Measurements from ENCODE around the gene EN2.
"Not testable (repeated sequence)": the region's sequence is repeated elsewhere in the genome, so short reads cannot be mapped to it uniquely, and the experiment has no call there.

EN2 gene

GRCh38 chr7:155437836-155438235, 20.1 kb upstream of the EN2 start:
- no peak for TF ChIP-seq CTCF (IDR thresholded peaks at IDR 0.05; ENCODE audit: control insufficient read depth, extremely low read depth, insufficient read depth)
- DNase-seq (ENCODE audit: low read depth) = no peak
- no peak overlapping the region for H3K4me3 ChIP-seq (ENCODE audit: low read depth, low read length)

- no peak overlapping the region for H3K4me3 ChIP-seq (ENCODE audit: low read depth, low read length)
- no peak for DNase-seq (ENCODE audit: low read depth)
Measured at GRCh38 chr7:155438777-155439176, 19.2 kb upstream of the EN2 start.

GRCh38 chr7:155439311-155440017, 18.5 kb upstream of the EN2 start:
- DNase-seq (ENCODE audit: low read depth) = no peak
- no peak for TF ChIP-seq CTCF (IDR thresholded peaks at IDR 0.05; ENCODE audit: control insufficient read depth, extremely low read depth, insufficient read depth)
- H3K4me3 ChIP-seq (ENCODE audit: low read depth, low read length) = no peak overlapping the region

More at GRCh38 chr7:155438777-155439176, 19.2 kb upstream of the EN2 start:
- no peak for TF ChIP-seq CTCF (IDR thresholded peaks at IDR 0.05; ENCODE audit: control insufficient read depth, extremely low read depth, insufficient read depth)

- no peak for DNase-seq (ENCODE audit: low read depth)
- no peak for TF ChIP-seq CTCF (IDR thresholded peaks at IDR 0.05; ENCODE audit: control insufficient read depth, extremely low read depth, insufficient read depth)
- no peak overlapping the region for H3K4me3 ChIP-seq (ENCODE audit: low read depth, low read length)
Measured at GRCh38 chr7:155440018-155440410, 17.9 kb upstream of the EN2 start.

GRCh38 chr7:155441856-155442255, 16.1 kb upstream of the EN2 start:
- no peak overlapping the region for H3K4me3 ChIP-seq (ENCODE audit: low read depth, low read length)
- no peak for DNase-seq (ENCODE audit: low read depth)
- TF ChIP-seq CTCF (IDR thresholded peaks at IDR 0.05; ENCODE audit: control insufficient read depth, extremely low read depth, insufficient read depth) = no peak

- no peak overlapping the region for H3K4me3 ChIP-seq (ENCODE audit: low read depth, low read length)
- TF ChIP-seq CTCF (IDR thresholded peaks at IDR 0.05; ENCODE audit: control insufficient read depth, extremely low read depth, insufficient read depth) = no peak
- DNase-seq (ENCODE audit: low read depth) = no peak
Measured at GRCh38 chr7:155444746-155445145, 13.2 kb upstream of the EN2 start.

- not testable (repeated sequence) for H3K4me3 ChIP-seq (ENCODE audit: low read depth, low read length)
- DNase-seq (ENCODE audit: low read depth) = peak; percentile 58
Measured at GRCh38 chr7:155445606-155446005, 12.3 kb upstream of the EN2 start.
